ENCODE results near the gene TBC1D2B. TPM values are rescaled to one million over a fixed set of nuclear protein-coding genes. Genes with fewer than 3 reads are reported as not detected.
A peak's percentile ranks its signal among the peaks of the same experiment; 100 is the strongest.

The TBC1D2B gene
- total RNA-seq, 1 donor from 2014 or later: 11.7 TPM

DNA sequence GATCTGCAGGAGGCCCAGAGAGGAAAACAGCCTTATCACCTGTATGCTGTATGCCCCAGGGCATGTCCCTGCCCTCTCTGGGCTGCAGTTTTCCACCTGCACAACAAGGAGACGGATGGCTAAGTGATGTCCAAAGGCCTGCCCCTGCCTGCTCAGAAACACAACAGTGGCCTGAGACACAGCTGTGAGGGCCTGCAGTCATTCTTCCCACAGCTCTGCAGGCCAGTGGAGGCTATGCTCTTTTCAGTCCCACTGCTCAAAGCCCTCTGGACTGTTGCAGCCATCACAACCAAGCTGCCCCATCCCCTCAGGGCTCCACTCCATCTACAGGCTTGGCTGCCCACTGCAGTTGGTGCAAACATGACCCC, 5.2 kb upstream of the TBC1D2B start:
- Histone ChIP-seq H3K36me3 (no peaks in the 10 kb centered on the region), H3K4me1 (peaks cover 14% of the 10 kb centered on the region), H3K4me3 (no peak overlapping the region), H3K27me3 (ENCODE audit: low read depth) (no peaks in the 10 kb centered on the region), H3K9me3 (replicated peaks) (no peaks in the 10 kb centered on the region), H3K27ac (replicated peaks) (no peak overlapping the region)
- no peak for DNase-seq
- TF ChIP-seq, protein P1, sequence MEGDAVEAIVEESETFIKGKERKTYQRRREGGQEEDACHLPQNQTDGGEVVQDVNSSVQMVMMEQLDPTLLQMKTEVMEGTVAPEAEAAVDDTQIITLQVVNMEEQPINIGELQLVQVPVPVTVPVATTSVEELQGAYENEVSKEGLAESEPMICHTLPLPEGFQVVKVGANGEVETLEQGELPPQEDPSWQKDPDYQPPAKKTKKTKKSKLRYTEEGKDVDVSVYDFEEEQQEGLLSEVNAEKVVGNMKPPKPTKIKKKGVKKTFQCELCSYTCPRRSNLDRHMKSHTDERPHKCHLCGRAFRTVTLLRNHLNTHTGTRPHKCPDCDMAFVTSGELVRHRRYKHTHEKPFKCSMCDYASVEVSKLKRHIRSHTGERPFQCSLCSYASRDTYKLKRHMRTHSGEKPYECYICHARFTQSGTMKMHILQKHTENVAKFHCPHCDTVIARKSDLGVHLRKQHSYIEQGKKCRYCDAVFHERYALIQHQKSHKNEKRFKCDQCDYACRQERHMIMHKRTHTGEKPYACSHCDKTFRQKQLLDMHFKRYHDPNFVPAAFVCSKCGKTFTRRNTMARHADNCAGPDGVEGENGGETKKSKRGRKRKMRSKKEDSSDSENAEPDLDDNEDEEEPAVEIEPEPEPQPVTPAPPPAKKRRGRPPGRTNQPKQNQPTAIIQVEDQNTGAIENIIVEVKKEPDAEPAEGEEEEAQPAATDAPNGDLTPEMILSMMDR (IDR thresholded peaks at IDR 0.05; ENCODE audit: borderline replicate concordance): no peak
- intact Hi-C loops (cut with micrococcal nuclease): no loop called here

DNA sequence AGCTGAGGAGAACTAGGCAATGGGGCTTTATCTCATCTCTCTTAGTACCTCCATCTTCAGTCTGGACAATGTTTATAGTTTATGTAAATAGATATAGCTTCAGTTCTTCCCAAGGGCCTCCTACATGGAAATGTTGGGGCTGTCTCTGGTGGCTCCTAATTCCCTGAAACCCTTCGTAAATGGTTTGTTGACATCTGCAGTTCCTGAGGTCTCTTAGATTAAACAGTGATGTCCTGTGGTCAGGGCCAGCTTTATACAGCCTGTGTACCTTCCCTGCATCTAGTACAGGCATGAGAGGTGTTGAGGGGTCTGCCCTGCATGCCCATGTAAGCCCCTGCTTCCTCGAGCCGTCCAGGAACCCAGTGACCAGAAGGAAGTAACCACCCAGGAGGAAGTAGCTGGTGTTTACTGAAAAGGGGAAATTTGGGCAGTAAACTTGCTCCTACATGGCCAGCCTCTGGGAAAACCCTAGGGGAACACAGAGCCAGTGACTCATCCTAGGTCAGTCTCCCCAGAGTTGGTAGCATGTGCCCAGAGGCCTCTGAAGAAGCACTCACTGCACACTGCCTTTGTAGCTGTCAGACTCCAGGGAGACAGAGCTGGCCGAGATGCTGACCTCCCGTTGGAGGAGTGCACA, 4.7 kb upstream of the TBC1D2B start:
- TF ChIP-seq, protein P1 (IDR thresholded peaks at IDR 0.05; ENCODE audit: borderline replicate concordance): no peak
- intact Hi-C loops (cut with micrococcal nuclease): no loop called here
- no peak overlapping the region for H3K4me3 ChIP-seq
- H3K27me3 ChIP-seq (ENCODE audit: low read depth): no peaks in the 10 kb centered on the region
- H3K36me3 ChIP-seq: no peaks in the 10 kb centered on the region
- H3K4me1 ChIP-seq: peaks cover 15% of the 10 kb centered on the region
- H3K27ac ChIP-seq (replicated peaks): no peak overlapping the region
- DNase-seq: no peak
- H3K9me3 ChIP-seq (replicated peaks): no peaks in the 10 kb centered on the region

DNA sequence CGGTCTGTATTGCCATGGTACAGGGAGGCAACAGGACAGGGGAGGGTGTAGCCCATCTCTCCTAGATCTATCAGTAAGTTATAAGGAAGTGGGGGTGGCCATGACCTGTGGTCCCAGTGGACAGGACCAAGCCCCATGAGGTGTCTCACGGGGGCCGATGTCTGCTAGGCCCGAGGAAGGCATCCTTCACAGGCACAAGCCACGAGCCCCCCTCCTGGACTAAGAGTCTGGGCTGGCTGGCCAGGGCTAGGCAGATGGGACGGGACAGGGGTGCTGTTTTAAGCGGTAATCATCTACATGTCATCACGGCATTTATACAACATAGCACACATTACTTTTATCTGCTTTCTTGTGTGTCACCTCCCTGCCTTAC, 2.6 kb upstream of the TBC1D2B start:
- Histone ChIP-seq H3K27me3 (ENCODE audit: low read depth) (no peaks in the 10 kb centered on the region), H3K4me1 (peaks cover 37% of the 10 kb centered on the region), H3K9me3 (replicated peaks) (no peaks in the 10 kb centered on the region), H3K36me3 (no peaks in the 10 kb centered on the region), H3K27ac (replicated peaks) (no peak overlapping the region), H3K4me3 (no peak overlapping the region)
- TF ChIP-seq, protein P1 (IDR thresholded peaks at IDR 0.05; ENCODE audit: borderline replicate concordance): no peak
- DNase-seq: no peak
- intact Hi-C loops (cut with micrococcal nuclease): no loop called here

DNA sequence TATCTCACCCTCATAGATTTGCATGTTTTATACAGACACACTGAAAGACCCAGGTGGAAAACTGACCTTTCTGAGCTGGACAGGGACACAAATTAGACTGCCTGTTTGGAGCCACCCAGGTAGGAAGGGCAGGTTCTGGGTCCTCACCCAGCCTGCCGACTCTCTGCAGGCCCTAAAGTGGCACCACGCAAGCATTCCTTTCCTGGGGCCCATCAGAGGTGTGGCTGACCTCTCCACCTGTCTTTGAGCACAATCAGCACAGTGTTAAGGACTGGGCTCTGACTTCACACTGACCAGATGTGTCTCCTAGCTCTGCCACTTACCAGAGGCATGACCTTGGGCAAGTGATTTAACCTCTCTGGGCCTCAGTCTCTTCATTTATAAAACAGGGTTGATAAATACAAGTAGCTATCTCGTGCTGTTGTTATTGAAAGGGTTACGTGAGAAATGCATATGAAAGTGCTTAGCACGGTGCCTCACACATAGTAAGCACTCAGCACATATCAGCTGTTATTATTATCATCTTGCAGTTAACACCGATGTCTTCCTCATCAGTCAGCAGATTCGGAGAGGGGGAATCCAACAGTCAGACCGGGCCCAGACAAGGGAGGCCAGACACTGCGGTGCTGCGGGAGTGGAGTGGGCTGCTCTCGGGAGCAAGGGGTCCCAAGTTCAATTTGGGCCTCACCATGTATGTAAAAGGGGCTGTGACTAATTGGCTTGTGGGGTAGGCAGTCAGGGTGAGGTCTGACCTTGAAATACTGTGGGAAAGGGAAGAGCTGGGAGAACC, 2.0 kb upstream of the TBC1D2B start:
- intact Hi-C loops (cut with micrococcal nuclease): no loop called here

DNA sequence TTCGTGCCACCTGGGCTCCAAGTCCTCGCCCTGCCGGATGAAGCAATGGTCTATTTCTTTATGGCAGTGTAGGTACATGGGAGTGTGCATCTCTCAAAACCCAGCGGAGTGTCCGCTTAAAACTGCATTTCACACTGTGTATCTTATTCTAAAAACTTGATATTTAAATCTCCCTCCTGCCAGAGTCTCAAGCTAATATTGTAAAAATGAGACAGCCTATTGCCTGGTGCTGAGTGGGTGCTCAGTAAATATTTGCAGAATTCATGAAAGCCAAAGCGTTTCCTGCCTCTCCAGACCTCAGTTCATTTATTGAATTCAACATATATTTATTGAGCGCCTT, 330 bp upstream of the TBC1D2B start:
- Histone ChIP-seq H3K27me3 (ENCODE audit: low read depth) (no peaks in the 10 kb centered on the region), H3K9me3 (replicated peaks) (no peaks in the 10 kb centered on the region), H3K36me3 (no peaks in the 10 kb centered on the region), H3K4me1 (peaks cover 47% of the 10 kb centered on the region), H3K27ac (replicated peaks) (peak overlapping the region; percentile 95), H3K4me3 (peak overlapping the region; percentile 94)
- intact Hi-C loops (cut with micrococcal nuclease): no loop called here
- DNase-seq: no peak
- TF ChIP-seq, protein P1 (IDR thresholded peaks at IDR 0.05; ENCODE audit: borderline replicate concordance): no peak

More for the DNA sequence above, 2.0 kb upstream of the TBC1D2B start:
- Histone ChIP-seq H3K9me3 (replicated peaks) (no peaks in the 10 kb centered on the region), H3K27ac (replicated peaks) (no peak overlapping the region), H3K4me1 (peaks cover 38% of the 10 kb centered on the region), H3K4me3 (no peak overlapping the region), H3K27me3 (ENCODE audit: low read depth) (no peaks in the 10 kb centered on the region), H3K36me3 (no peaks in the 10 kb centered on the region)
- TF ChIP-seq, protein P1 (IDR thresholded peaks at IDR 0.05; ENCODE audit: borderline replicate concordance): no peak
- DNase-seq: no peak
